Neural cell (in vitro differentiated cells): ENCODE results near the gene SLC36A3. TPM values are rescaled to one million over a fixed set of nuclear protein-coding genes. Genes with fewer than 3 reads are reported as not detected.
"Not testable (repeated sequence)": the region's sequence is repeated elsewhere in the genome, so short reads cannot be mapped to it uniquely, and the experiment has no call there.

Experiments
- H2AFZ ChIP-seq: fragments of 200-600, 300-800 bp; sonication (generic), shearing (Covaris generic); 2 replicates; pipeline ENCODE4 v1.6.0; 2014; ENCODE audit warnings: low read depth, mild to moderate bottlenecking, antibody characterized with exemption, low read length, moderate library complexity
- H3F3A ChIP-seq: fragments of 200-600 bp; shearing (Covaris generic); 2 replicates; pipeline ENCODE4 v1.6.1; 2016; ENCODE audit warnings: mild to moderate bottlenecking, moderate library complexity, mixed read lengths, antibody characterized with exemption, low read length; ENCODE audit not compliant: insufficient read depth, poor library complexity, severe bottlenecking
- H3K27ac ChIP-seq: fragments of 200-600, 300-800 bp; sonication (generic), shearing (Covaris generic); 2 replicates; pipeline ENCODE4 v1.5.1; 2014; ENCODE audit warnings: mild to moderate bottlenecking, low read length, moderate library complexity
- H3K27me3 ChIP-seq: fragments of 300-800, 200-600 bp; sonication (generic), shearing (Covaris generic); 2 replicates; pipeline ENCODE4 v1.6.0; 2014; ENCODE audit warnings: mild to moderate bottlenecking, low read depth, low read length, moderate library complexity; ENCODE audit not compliant: insufficient read depth
- H3K36me3 ChIP-seq: fragments of 300-800, 200-600 bp; sonication (generic), shearing (Covaris generic); 2 replicates; pipeline ENCODE4 v1.5.1; 2014; ENCODE audit warnings: mild to moderate bottlenecking, antibody characterized with exemption, low read length, moderate library complexity; ENCODE audit not compliant: insufficient read depth
- H3K4me2 ChIP-seq: fragments of 300-800, 200-600 bp; sonication (generic), shearing (Covaris generic); 2 replicates; pipeline ENCODE4 v1.6.0; 2014; ENCODE audit warnings: mild to moderate bottlenecking, low read length
- H3K4me3 ChIP-seq: fragments of 300-800, 200-600 bp; sonication (generic), shearing (Covaris generic); 2 replicates; pipeline ENCODE4 v1.5.1; 2014; ENCODE audit warnings: mild to moderate bottlenecking, low read length, moderate library complexity
- H3K79me2 ChIP-seq: fragments of 200-600 bp; shearing (Covaris generic); replicated peaks from 2 replicates; pipeline ENCODE4 v1.6.0; 2014; ENCODE audit warnings: mild to moderate bottlenecking, low read length, moderate library complexity; ENCODE audit not compliant: insufficient read depth
- H3K9ac ChIP-seq: fragments of 300-800, 200-600 bp; sonication (generic), shearing (Covaris generic); 2 replicates; pipeline ENCODE4 v1.6.1; 2016; ENCODE audit warnings: mild to moderate bottlenecking, low read length, mixed read lengths
- H3K9me2 ChIP-seq: fragments of 200-600 bp; shearing (Covaris generic); 2 replicates; pipeline ENCODE4 v1.6.1; 2016; ENCODE audit warnings: mild to moderate bottlenecking, low read length, mixed read lengths; ENCODE audit not compliant: insufficient read depth
- H3K9me3 ChIP-seq: fragments of 200-600, 300-800 bp; sonication (generic), shearing (Covaris generic); 2 replicates; pipeline ENCODE4 v1.6.1; 2016; ENCODE audit warnings: mild to moderate bottlenecking, mixed run types, low read length, moderate library complexity, mixed read lengths
- H4K20me1 ChIP-seq: fragments of 200-600 bp; shearing (Covaris generic); 2 replicates; pipeline ENCODE4 v1.6.1; 2016; ENCODE audit warnings: mild to moderate bottlenecking, mixed run types; ENCODE audit not compliant: insufficient read depth
- CTCF ChIP-seq: fragments of 450-650 bp; IDR thresholded peaks from 2 replicates; pipeline ENCODE4 v1.5.1; 2014; ENCODE audit warnings: antibody characterized with exemption, mild to moderate bottlenecking, moderate library complexity; ENCODE audit not compliant: poor library complexity, severe bottlenecking
- EP300 ChIP-seq: fragments of 450-650 bp; conservative IDR thresholded peaks from 2 replicates; pipeline ENCODE4 v1.6.1; 2014; ENCODE audit warnings: antibody characterized with exemption, mild to moderate bottlenecking, moderate library complexity; ENCODE audit not compliant: poor library complexity, severe bottlenecking
- EZH2 ChIP-seq: fragments of 200-600, 300-800 bp; shearing (Covaris generic), sonication (generic); IDR thresholded peaks from 2 replicates; pipeline ENCODE4 v1.6.1; 2014; ENCODE audit warnings: antibody characterized with exemption, low read length, borderline replicate concordance, mild to moderate bottlenecking; ENCODE audit not compliant: insufficient read depth, poor library complexity, severe bottlenecking
- MXI1 ChIP-seq: fragments of 450-650 bp; conservative IDR thresholded peaks from 2 replicates; pipeline ENCODE4 v1.6.1; 2014; ENCODE audit warnings: antibody characterized with exemption, mild to moderate bottlenecking; ENCODE audit not compliant: poor library complexity, severe bottlenecking
- POLR2AphosphoS5 ChIP-seq: IDR thresholded peaks from 2 replicates; pipeline ENCODE4 v1.6.1; 2012
- RAD21 ChIP-seq: fragments of 450-650 bp; conservative IDR thresholded peaks from 2 replicates; pipeline ENCODE4 v1.6.1; 2014; ENCODE audit warnings: antibody characterized with exemption, mild to moderate bottlenecking, moderate library complexity
- REST ChIP-seq: IDR thresholded peaks from 2 replicates; pipeline ENCODE4 v1.6.1; 2012; ENCODE audit warnings: borderline replicate concordance
- SMC3 ChIP-seq: fragments of 450-650 bp; conservative IDR thresholded peaks from 2 replicates; pipeline ENCODE4 v1.6.1; 2014; ENCODE audit warnings: antibody characterized with exemption, mild to moderate bottlenecking, moderate library complexity; ENCODE audit not compliant: poor library complexity
- TAF1 ChIP-seq: IDR thresholded peaks from 2 replicates; pipeline ENCODE4 v1.6.1; 2012; ENCODE audit warnings: low read depth
- polyA plus RNA-seq: library from polyadenylated mRNA; depleted of rRNA; stranded (reverse); fragments of >200 nt; gene quantifications from 2 replicates; pipeline ENCODE4 v1.2.3, GENCODE V29; 2014

The SLC36A3 gene
- polyA plus RNA-seq, 1 donor from 2014 or later: not detected

GRCh38 chr5:151257731-151258181, 45.8 kb downstream of the SLC36A3 start:
- Histone ChIP-seq H3K79me2 (no peaks in the 10 kb centered on the region), H4K20me1 (no peaks in the 10 kb centered on the region), H3K9ac (no peak overlapping the region), H2AFZ (no peak overlapping the region), H3F3A (no peaks in the 10 kb centered on the region), H3K36me3 (no peaks in the 10 kb centered on the region), H3K9me3 (no peaks in the 10 kb centered on the region), H3K9me2 (no peaks in the 10 kb centered on the region), H3K27ac (no peak overlapping the region), H3K27me3 (no peaks in the 10 kb centered on the region), H3K4me3 (no peak overlapping the region), H3K4me2 (no peak overlapping the region)
- TF ChIP-seq EP300 (no peak), MXI1 (no peak), EZH2 (no peak), REST (no peak), POLR2AphosphoS5 (no peak), CTCF (no peak), TAF1 (no peak), SMC3 (no peak), RAD21 (no peak)

GRCh38 chr5:151255621-151256286, 47.8 kb downstream of the SLC36A3 start:
- Histone ChIP-seq H3K27me3 (no peaks in the 10 kb centered on the region), H3K4me2 (no peak overlapping the region), H3K9me3 (no peaks in the 10 kb centered on the region), H3K4me3 (no peak overlapping the region), H3K36me3 (no peaks in the 10 kb centered on the region), H3K27ac (no peak overlapping the region), H4K20me1 (no peaks in the 10 kb centered on the region), H3F3A (no peaks in the 10 kb centered on the region), H3K9me2 (no peaks in the 10 kb centered on the region), H3K9ac (no peak overlapping the region), H3K79me2 (no peaks in the 10 kb centered on the region), H2AFZ (no peak overlapping the region)
- TF ChIP-seq MXI1 (no peak), SMC3 (no peak), CTCF (no peak), POLR2AphosphoS5 (no peak), RAD21 (no peak), TAF1 (no peak), REST (no peak), EP300 (no peak)

GRCh38 chr5:151254990-151255389, 48.6 kb downstream of the SLC36A3 start:
- not testable (repeated sequence) for H3K4me2 ChIP-seq, H3K4me3 ChIP-seq, H3K36me3 ChIP-seq

More at GRCh38 chr5:151254990-151255389, 48.6 kb downstream of the SLC36A3 start:
- H3K9me2 ChIP-seq, H2AFZ ChIP-seq, H3K9ac ChIP-seq, H3K79me2 ChIP-seq, H4K20me1 ChIP-seq, H3K9me3 ChIP-seq, H3K27me3 ChIP-seq, H3K27ac ChIP-seq, H3F3A ChIP-seq: not testable (repeated sequence)
